HG03039 (cell line): ENCODE results near the gene SDK2.

Experiments used
- ATAC-seq: cut with Tn5 transposase; IDR thresholded peaks from one replicate; pipeline ENCODE4 v1.9.1; 2021; ENCODE audit warnings: mild to moderate bottlenecking, moderate library complexity; ENCODE audit not compliant: unreplicated experiment

Gene SDK2

DNA sequence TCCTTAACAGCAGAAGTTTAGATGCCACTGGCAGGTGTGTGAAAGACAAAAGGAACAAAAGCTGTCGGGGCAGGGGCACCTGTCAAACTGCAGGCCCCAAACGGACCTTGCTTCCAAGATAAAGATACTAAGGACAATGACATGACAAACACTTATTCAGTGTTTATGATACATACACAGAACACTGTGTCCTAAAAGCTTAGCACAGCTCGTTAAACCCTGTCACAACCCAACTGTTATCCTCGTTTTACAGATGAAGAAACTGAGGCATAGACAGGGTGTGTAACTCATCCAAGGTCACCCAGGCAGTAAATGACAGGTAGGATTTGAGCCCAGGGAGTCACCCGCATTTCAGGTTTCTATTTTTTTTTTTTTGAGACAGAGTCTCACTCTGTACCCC, 9.6 kb downstream of the SDK2 start:
- no peak for ATAC-seq

DNA sequence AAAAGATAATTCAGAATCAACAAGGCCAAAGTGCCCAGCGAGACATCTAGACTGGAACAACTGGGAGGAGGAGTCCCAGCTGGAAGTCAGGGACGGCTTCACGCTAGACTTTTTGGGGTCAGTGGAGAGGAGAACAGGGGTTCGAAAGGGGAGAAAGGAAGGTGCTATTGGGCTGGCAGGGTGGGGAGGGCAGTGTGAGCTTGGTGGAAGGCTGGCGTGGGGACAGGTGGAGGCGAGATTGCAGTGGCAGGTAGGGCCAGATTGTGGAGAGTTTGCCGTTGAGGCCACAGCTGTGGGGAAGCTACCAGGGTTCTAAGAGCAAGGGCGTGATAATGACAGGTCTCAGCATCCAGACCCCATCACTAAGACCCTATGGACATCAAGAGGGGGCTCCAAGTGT, 10.5 kb downstream of the SDK2 start:
- no peak for ATAC-seq

DNA sequence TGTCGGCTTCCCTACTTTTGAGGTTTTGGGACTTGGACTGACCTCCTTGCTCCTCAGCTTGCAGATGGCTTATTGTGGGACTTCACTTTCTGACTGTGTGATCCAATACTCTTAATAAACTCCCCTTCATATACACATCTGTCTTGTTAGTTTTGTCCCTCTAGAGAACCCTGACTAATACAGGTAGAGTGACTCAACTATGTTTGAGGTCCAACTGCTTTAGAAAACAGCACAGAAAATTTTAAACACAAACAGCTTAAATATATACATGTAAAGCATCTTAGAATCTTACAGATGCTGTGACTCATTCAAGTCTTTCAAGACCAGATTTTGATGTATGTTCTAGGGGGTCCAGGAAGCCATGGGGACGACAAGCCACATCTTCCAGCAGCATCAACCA, 11.7 kb downstream of the SDK2 start:
- no peak for ATAC-seq

DNA sequence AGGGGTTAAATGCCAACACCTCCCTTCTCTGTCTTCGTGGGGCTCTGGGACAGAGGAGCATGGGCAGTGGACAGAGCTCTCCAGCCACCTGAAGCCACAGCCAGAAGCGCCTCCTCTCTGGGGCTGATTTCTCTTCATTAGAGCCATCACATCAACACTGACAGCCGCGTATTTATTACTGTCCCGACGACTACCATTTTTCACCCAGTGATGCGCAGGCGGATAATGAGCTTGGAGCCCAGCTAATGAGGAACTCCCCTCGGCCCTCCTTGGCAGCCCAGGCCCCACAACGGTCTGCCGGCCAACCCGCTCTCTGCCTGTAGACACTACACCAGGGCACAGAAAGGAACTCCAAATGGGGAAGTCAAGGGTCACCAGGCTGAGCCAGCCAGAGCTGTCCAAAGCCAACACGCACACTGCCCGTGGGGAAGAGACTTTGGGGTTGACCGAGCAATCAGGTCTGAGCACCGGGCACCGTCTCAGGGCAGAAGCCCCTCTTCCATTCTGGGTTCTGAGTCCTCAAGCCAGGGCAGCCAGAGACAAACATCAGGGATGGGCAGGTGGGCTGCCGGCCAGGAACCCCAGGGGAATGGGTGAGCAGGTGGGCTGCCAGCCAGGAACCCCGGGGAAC, 13.2 kb downstream of the SDK2 start:
- no peak for ATAC-seq

DNA sequence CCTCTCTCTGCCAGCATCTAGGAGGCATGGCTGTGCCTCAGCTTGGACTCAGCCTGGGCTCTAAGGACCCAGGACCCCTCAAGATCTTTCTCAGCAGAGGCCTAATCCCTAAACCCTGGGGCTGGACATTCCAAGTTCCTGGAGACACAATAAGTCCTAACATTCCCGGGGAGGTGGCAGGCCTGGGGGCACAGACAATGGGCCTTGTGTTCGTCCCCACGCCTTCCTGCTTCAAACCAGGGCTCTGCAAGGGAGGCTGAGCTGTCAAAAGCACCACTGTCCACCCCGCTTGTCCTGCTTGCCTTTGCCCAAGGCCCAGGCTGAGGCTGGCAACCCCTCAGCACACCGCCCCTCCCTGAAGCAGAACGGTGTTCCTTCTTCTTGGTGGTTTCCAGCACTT, 13.7 kb downstream of the SDK2 start:
- no peak for ATAC-seq

DNA sequence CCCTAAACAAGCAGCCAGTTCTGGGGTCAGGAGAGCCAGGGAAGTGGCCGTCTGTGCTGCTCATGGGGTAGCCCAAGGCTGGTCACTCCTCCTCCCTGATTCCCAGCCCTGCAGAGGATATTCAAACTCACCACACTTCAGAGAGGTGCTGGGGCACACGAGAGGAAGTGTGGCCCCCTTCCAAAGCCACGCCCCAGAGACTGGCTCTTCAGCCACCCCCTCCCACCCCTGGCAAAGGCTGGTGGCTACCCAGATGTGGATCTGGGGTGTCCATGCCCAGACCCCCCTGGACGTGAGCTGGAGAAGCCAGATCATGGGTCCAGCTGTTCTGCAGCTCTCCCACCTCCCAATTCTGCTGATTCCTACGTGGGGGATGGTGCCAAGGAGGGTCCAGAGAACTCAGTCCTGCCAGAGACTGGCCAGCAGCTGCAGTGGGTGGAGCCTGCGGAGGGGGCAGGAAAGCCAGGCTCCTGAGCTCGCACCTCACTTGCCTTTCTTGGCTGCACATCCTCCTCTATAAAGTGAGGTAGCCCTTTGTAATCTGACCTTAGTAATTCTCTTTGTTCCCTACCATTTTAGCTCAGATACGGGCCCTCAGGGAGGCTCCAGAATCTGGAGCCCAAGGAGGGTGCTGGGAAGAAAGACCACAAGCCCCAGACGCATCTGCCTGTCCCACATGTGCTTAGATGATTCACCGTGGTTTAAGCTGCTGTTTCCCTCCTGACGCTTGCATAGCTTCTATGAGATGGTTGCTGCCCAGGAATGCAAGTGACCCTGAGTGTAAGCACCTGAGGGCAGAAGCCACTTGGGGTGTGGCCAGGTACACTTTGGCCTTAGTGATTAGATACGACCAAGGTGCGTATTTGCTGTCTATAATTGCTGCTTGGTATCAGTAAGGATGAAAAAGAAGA, 15.3 kb downstream of the SDK2 start:
- no peak for ATAC-seq

DNA sequence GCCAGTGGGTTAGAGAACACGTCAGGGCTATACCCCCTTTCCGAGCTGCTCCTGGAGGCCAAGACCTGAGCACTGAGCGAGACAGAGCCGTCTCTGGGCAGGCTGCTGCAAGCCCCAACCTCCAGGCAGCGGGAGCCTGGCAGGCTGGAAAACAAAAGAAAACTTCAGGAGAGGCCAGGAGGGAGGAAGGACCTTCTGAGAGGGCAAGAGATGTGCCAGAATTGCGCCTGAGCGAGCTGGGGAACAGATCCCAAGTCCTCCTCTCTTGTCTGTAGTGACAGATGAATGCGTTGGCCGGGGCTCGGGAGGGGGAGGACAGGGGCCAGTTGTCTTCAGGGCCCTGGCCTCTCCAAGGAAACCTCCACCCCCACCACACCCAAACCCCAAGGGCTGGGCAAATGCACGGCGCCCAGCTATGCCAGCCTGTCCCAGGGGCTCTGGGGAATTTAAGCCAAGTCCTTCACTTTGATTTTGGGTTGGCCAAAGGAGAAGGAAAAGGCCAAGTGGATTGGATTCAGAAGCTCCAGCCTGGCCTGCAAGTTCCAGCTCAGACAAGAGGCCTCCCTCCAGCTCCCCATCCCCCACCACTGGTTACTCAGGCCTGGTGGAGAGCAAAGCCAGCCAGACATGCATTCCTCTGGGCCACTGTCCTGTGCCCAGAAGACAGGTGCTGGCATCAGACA, 18.1 kb downstream of the SDK2 start:
- ATAC-seq, result no peak

DNA sequence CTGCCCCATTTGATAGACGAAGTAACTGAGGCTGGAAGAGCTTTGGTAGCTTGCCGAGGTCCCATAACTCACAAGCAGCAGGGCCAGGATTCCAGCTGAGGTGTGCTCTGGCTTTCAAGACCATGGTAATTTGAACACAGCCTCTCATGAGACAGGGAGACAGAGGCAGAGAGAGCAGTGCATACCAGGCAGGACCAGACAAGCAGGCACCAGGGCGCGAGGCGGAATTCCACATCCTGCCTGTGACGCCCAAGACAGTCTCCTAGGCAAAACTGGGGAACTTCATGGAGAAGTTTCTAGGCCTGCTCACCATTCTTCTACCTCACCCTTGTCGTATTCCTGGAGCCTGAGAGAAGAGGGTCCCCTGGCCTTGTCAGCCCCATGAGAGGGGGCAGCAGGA, 19.2 kb downstream of the SDK2 start:
- ATAC-seq, result no peak

DNA sequence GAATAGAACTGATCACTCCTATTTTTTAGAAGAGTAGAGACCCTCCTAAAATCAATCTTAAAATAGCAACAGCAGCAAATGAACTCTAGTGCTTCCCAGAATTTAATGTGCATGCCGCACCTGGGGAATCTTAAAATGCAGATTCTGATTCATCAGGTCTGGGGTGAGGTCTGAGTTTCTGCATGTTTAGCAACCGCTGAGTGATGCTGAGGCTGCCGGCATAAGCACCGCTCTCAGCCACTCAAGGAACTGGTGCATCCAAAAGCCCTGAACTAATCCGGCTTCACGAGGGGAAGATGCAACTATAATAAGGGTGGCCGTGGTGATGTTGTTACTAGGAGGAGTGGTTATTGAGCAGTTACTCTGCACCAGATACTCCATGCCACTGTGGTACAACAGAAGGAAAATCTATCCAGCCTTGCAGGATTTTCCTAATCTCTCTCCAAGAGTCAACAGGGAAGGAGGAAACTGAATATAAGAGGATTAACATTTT, 19.7 kb downstream of the SDK2 start:
- ATAC-seq, result no peak

DNA sequence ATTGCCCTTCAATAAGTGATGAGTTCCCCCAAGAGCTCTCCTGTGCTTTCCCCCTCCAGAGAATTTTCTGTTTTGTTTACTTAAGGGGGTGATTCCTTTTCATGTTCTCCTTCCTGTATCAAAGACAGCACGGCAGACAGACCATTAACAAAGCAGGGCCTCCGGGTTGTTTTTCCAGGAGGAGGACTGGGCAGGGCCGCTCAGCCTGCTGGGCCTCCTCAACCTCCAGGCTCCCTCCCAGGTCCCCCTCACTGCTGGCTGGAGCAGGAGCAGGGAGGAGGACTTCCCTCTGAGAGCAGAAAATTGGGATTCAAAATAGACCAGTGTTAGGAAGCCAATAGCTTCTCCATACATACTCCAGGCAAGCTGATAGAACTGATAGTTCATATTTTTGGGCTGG, 20.4 kb downstream of the SDK2 start:
- ATAC-seq, result no peak

DNA sequence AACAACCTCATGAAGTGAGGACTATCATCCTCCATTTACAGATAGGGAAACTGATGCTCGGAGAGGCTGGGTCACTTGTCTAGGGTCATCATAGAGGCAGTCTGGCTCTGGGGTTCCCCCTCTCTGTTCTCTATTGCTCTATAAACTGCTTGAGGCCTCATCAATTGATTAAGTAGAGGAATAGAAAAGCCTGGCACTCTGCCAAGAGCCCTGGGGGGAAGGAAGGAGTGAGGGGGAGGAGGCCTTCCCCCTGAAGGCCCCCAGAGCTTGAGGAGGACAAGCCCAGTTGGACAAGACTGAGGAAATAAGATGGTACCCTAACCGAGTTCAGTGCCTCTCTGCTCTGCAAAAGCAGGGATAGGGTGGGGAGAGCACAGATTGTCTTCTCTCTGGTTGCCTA, 21.0 kb downstream of the SDK2 start:
- ATAC-seq, result no peak

DNA sequence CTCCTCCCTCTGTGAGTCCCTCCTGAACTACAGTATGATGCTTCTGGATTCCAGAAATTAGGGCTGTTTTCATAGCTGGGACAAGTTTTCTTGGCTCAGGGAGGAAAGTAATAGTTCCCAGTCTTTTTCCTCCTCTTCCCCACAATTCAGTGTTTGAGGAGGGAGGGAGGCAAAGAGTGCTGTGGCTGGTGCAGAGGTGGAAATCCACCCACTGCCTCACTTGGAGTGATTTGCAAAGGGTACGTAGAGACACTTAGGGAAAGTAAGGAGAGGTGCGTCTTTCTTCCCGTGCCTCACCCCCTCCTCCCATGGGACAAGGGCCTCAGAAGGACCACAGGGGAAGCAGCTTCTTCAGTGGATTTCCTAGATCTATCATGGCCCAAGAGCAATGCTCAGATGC, 21.9 kb downstream of the SDK2 start:
- ATAC-seq, result no peak

DNA sequence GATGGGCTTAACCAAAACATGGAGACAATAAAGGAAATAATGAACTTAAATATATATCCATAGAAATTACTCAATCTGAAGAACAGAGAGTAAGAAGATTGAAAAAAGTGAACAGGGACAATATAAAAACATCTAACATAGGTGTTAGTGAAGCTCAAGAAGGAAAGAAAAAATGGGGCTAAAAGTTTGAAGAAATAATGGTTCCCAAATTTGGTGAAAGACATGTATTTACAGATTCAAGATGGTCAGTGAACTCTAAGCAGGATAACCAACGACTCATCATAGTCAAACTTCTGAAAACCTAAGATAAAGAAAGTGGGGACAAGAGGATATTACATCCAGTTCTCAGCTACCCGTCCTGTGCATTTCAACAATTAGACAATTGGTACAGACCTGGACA, 22.6 kb downstream of the SDK2 start:
- no peak for ATAC-seq

DNA sequence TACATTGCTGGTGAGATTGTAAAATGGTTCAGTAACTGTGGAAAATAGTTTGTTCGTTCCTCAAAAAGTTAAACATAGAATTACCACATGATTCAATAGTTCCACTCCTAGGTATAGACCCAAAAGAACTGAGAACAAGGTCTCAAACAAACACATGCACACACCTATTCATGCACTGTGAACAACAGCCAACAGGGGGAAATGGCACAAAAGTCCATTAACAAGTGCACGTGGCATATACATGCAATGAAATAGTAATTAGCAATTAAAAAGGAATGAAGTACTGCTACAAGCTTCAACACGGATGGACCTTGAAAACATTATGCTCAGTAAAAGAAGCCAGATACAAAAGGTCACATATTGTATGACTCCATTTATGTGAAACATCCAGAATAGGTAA, 23.8 kb downstream of the SDK2 start:
- ATAC-seq, result no peak

DNA sequence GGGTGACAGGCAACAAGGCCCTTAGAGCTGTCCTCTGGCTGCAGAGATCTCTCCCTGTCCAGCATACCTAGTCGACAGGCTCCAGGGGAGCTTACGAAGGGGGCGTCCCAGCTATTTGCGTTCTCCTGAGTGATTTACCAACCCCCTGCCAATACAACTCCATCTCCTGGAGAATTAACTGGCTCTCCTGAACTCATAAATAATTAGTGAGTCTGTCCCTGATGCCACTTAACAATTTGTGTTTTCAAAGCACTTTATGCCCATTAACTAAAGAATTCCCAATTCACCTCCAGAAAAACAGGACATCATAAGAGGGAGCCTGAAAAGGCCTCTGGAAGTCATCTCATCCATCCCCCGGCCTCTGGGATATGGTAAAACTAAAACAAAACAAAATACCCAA, 26.7 kb downstream of the SDK2 start:
- no peak for ATAC-seq

DNA sequence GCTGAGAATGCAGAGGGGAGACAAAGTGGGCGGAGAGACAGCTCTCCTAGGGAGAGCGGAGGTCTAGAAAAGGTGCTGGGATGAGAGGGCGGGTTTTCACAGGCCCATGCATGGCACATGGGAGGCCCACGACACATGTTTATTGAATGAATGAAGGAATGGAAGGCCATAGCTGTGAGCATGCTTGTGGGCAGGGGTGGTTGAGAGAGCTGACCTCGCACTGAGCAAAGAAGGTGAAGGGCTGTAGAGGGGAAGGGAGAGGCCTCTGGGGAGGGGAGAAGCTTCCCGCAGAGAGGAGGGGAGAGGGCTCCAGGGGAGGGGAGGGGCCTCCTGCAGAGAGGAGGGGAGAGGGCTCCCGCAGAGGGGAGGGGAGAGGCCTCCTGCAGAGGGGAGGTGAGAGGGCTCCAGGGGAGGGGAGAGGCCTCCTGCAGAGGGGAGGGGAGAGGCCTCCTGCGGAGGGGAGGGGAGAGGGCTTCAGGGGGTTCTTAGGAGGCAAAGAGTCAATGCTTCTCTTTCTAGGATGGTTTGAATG, 27.3 kb downstream of the SDK2 start:
- no peak for ATAC-seq

DNA sequence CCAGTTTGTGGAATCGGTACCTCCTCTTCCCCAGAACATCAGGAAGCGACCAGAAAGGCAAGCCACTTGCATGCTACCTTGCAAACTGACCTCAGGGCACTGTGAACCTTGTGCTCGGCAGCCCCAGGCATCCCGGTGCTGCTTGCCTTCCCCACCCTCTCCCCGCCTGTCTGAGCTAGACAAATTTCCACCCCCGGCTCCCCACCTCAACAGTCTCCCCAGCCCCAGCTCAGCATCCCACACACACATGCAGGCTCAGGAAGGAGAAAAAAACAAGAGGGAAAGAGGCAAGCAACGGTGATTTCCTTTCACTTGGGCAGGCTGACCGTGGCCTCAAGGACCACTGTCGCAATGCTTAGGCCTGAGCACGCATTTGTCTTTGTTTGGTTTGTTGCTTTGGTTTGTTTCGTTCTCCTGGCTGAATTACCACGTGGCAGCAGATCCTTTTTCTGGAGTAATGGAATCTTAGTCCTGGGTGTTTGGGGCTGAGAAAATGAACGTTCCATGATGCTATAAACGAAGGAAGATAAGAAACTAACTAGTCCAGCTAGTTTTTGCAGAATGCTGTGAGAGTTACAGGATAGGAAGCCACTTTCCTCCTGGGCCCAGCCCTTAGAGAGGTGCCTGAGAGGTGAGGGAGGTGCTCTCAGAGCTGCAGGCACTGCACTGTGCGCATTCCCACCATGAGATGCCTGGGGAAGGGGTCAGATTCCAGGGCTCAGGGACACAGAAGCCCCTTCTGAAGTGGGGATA, 27.9 kb downstream of the SDK2 start:
- no peak for ATAC-seq

DNA sequence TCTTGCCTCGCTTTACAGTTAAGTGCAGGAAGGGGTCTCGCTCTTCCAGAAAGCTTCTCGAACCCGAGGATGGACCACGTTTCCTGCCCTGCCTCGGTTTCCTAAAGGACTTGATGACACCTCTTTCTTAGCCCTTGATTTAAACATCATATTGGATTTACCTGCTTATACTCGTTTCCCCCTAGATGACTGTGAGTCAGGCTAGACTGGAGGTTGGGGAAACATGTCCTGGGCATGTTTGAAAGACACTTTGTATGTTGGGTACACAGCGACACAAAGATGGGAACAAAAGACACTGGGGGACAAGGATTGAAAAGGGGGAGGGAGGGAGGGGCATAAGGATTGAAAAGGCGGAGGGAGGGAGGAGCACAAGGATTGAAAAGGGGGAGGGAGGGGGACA, 30.0 kb downstream of the SDK2 start:
- ATAC-seq, result no peak

DNA sequence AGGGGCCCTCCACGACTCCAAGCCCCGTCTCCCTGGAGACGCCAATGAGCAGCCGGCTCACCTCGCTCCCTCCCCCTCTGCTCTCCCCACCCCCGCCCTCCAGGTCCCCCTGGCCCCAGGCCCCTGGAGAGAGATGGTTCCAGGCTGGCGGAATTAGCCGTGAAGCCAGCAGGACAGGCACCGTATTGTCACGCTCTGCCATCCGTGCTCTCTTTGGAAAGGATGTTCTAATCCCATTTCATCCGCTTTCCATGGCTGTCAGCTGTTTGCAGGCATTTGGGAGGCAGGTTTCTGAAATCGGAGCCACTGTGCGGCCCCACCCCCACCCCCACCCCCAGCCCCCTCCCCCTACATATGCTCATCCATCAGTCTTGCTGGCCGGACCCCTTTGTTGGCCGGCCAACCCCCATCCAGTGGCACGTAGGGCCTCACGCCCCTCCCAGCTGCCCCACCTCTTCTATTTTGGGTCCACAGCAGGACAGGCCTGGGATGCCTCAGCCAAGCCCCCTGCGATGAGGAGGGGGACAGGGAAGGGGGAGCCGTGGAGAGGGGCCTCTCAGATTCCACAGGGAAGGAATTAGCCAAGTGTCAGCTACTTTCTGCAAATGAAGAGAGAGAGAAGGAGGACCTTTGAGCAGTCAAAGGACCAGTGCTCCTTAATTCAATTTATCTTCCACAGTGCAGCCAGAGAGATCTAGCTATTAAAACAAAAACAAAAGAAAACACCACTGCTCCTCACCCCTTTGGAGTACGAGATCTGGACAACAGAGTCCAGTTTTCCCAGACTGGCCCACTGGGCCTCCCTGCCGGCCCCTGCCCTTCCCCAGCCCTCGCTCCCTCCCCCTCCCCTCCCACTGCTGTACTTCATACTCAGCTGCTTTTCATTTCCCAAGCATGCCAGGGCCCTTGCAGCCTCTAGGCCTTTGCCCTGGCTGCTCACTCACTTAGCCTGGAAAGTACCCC, 30.7 kb downstream of the SDK2 start:
- ATAC-seq, result no peak

DNA sequence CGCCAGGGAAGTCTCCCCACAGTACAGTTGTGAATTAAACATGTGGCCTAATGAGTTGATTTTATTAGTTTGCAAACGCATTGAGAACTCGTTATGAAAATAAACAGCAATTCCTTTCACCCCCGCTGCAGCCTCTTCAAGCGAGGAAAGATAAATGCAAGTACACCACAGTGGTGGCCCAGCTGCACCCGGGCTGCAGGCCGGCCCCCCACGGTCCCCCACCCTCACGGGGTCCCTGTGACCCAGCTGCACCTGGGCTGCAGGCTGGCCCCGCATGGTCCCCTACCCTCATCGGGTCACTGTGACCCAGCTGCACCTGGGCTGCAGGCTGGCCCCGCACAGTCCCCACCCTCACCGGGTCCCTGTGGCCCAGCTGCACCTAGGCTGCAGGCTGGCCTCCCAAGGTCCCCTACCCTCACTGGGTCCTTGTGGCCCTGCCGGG, 32.2 kb downstream of the SDK2 start:
- ATAC-seq, result no peak
